CD4-positive, alpha-beta T cell (primary cell): Measurements from ENCODE around the gene SHISA3. TPM values are rescaled to one million over a fixed set of nuclear protein-coding genes. Genes with fewer than 3 reads are reported as not detected.

Experiments used
- ATAC-seq: fragments of 200-7000 bp; cut with Tn5 transposase; one replicate; pipeline ENCODE4 v1.10.0; 2022; ENCODE audit warnings: mild to moderate bottlenecking; ENCODE audit not compliant: poor library complexity
- CTCF ChIA-PET: fragments of 350-600 bp; sonication (Branson Sonifier 250); formaldehyde crosslinking; loops from one replicate; lab custom pipeline; 2021; ENCODE audit warnings: antibody characterized with exemption, inconsistent platforms; lab: Charles Lee
- POLR2A ChIA-PET: fragments of 350-600 bp; sonication (Branson Sonifier 250); formaldehyde crosslinking; loops from one replicate; lab custom pipeline; 2021; ENCODE audit warnings: antibody characterized with exemption, inconsistent platforms; lab: Charles Lee
- DNase-seq, 14 experiments: peaks; one replicate each; pipeline ENCODE4 v3.0.0-alpha.2; 2013 to 2020; ENCODE audit warnings: mixed read lengths in 2 of 14
- H3K27ac ChIP-seq, 2 donors: one replicate each; pipeline versions ENCODE4 v1.5.1 to v1.7.0; 2013; ENCODE audit warnings: low read length in 2 of 2, low read depth in 1 of 2, mild to moderate bottlenecking in 1 of 2
- H3K27me3 ChIP-seq, 2 experiments: 1 replicate in 1 of 2; 2 replicates in 1 of 2; pipeline versions ENCODE4 v1.6.1 to v1.7.0; 2013; ENCODE audit warnings: low read length in 2 of 2, control low read depth in 1 of 2, mild to moderate bottlenecking in 1 of 2, moderate library complexity in 1 of 2; ENCODE audit not compliant: insufficient read depth in 2 of 2, control insufficient read depth in 1 of 2
- H3K36me3 ChIP-seq: one replicate; pipeline ENCODE4 v1.6.1; 2013; ENCODE audit warnings: low read length, control low read depth; ENCODE audit not compliant: insufficient read depth
- H3K4me1 ChIP-seq: one replicate; pipeline ENCODE4 v1.6.1; 2013; ENCODE audit warnings: low read length, control low read depth; ENCODE audit not compliant: insufficient read depth
- H3K4me3 ChIP-seq: one replicate; pipeline ENCODE4 v1.5.1; 2013; ENCODE audit warnings: mild to moderate bottlenecking, low read length, moderate library complexity
- H3K9me3 ChIP-seq, 2 experiments: 1 replicate in 1 of 2; 2 replicates in 1 of 2; pipeline versions ENCODE4 v1.6.1 to v1.7.0; 2013; ENCODE audit warnings: low read length in 2 of 2, mild to moderate bottlenecking in 2 of 2, control low read depth in 1 of 2, moderate library complexity in 1 of 2; ENCODE audit not compliant: control insufficient read depth in 1 of 2, insufficient read depth in 1 of 2
- H3K27ac Mint-ChIP-seq: one replicate; pipeline ENCODE4 v1.8.0; 2020; ENCODE audit warnings: mixed read lengths
- H3K27me3 Mint-ChIP-seq: one replicate; pipeline ENCODE4 v1.8.0; 2021; ENCODE audit warnings: mixed read lengths
- H3K36me3 Mint-ChIP-seq: one replicate; pipeline ENCODE4 v1.8.0; 2021; ENCODE audit warnings: low read depth, mixed read lengths
- H3K4me1 Mint-ChIP-seq: one replicate; pipeline ENCODE4 v1.8.0; 2021; ENCODE audit warnings: low read depth, mixed read lengths
- H3K4me3 Mint-ChIP-seq: one replicate; pipeline ENCODE4 v1.8.0; 2020; ENCODE audit warnings: mild to moderate bottlenecking, mixed read lengths
- H3K9me3 Mint-ChIP-seq: one replicate; pipeline ENCODE4 v1.8.0; 2020; ENCODE audit warnings: mixed read lengths
- CTCF ChIP-seq: fragments of 200-600 bp; IDR thresholded peaks from one replicate; pipeline ENCODE4 v1.8.0; 2022; ENCODE audit warnings: antibody characterized with exemption, mild to moderate bottlenecking
- intact Hi-C, 2 experiments: fragments of 100-400 bp; cut with DNase I in 1 of 2; cut with micrococcal nuclease in 1 of 2; formaldehyde crosslinking; loops; one replicate each; pipeline versions ENCODE4 v1.15.1 to v1.9.0; 2023 to 2025; cut with DNase I, micrococcal nuclease
- total RNA-seq, 174 experiments: library from RNA in 2 of 174; stranded (reverse) in 2 of 174; gene quantifications; one replicate each; pipeline ENCODE4 v1.2.3 and lab custom pipeline; 2021 to 2026

Gene SHISA3
- total RNA-seq, 2 experiments from 2014 or later: not detected

GRCh38 chr4:42410446-42410845, 13.2 kb downstream of the SHISA3 start:
- Mint-ChIP-seq H3K27me3 (no peaks in the 10 kb centered on the region), H3K4me3 (no peak overlapping the region), H3K27ac (no peak overlapping the region), H3K4me1 (no peaks in the 10 kb centered on the region), H3K9me3 (no peaks in the 10 kb centered on the region), H3K36me3 (peaks cover 44% of the 10 kb centered on the region)
- Histone ChIP-seq H3K9me3 (no peaks in the 10 kb centered on the region), H3K4me3 (no peak overlapping the region), H3K4me1 (no peaks in the 10 kb centered on the region), H3K27ac (no peak overlapping the region), H3K36me3 (peaks cover 23% of the 10 kb centered on the region), H3K27me3 (no peaks in the 10 kb centered on the region)
- CTCF ChIA-PET: interaction anchor here (1.1 kb wide), 1 partner anchor 23 kb away, joined by 3 read pairs; no protein-coding TSS in a partner anchor
- ATAC-seq: no peak
- TF ChIP-seq CTCF: no peak
- POLR2A ChIA-PET: no interaction called here
- DNase-seq: no peak
- intact Hi-C loops: no loop called here

GRCh38 chr4:42411803-42412202, 14.5 kb downstream of the SHISA3 start:
- Mint-ChIP-seq H3K4me3 (no peak overlapping the region), H3K27ac (no peak overlapping the region), H3K9me3 (no peaks in the 10 kb centered on the region), H3K4me1 (no peaks in the 10 kb centered on the region), H3K36me3 (peaks cover 57% of the 10 kb centered on the region), H3K27me3 (no peaks in the 10 kb centered on the region)
- Histone ChIP-seq H3K36me3 (peaks cover 23% of the 10 kb centered on the region), H3K4me3 (no peak overlapping the region), H3K27ac (no peak overlapping the region), H3K4me1 (no peaks in the 10 kb centered on the region), H3K27me3 (no peaks in the 10 kb centered on the region), H3K9me3 (no peaks in the 10 kb centered on the region)
- CTCF ChIA-PET: no interaction called here
- ATAC-seq: no peak
- DNase-seq: no peak
- TF ChIP-seq CTCF: no peak
- POLR2A ChIA-PET: no interaction called here
- intact Hi-C loops: no loop called here

- no peak for DNase-seq
- peaks cover 62% of the 10 kb centered on the region for H3K36me3 Mint-ChIP-seq
- no peak overlapping the region for H3K27ac ChIP-seq
- ChIA-PET CTCF (no interaction called here), POLR2A (no interaction called here)
- no peak for ATAC-seq
- H3K9me3 ChIP-seq: no peaks in the 10 kb centered on the region
- H3K27me3 ChIP-seq: no peaks in the 10 kb centered on the region
- intact Hi-C loops: no loop called here
- no peak overlapping the region for H3K27ac Mint-ChIP-seq
- H3K36me3 ChIP-seq: peaks cover 23% of the 10 kb centered on the region
- no peaks in the 10 kb centered on the region for H3K9me3 Mint-ChIP-seq
- no peak for TF ChIP-seq CTCF
- H3K4me3 Mint-ChIP-seq: no peak overlapping the region
- no peaks in the 10 kb centered on the region for H3K27me3 Mint-ChIP-seq
- no peak overlapping the region for H3K4me3 ChIP-seq
- no peaks in the 10 kb centered on the region for H3K4me1 Mint-ChIP-seq
- no peaks in the 10 kb centered on the region for H3K4me1 ChIP-seq
Observed at GRCh38 chr4:42412251-42412650, 15.0 kb downstream of the SHISA3 start.
